WTC11 (cell line): ENCODE data around the gene GSTM2. TPM values are rescaled to one million over a fixed set of nuclear protein-coding genes. Genes with fewer than 3 reads are reported as not detected.
A peak's percentile ranks its signal among the peaks of the same experiment; 100 is the strongest.

Source experiments
- ATAC-seq: fragments of 200-7000 bp; cut with Tn5 transposase; 2 replicates; pipeline ENCODE4 v1.10.0; 2021; ENCODE audit warnings: mild to moderate bottlenecking, moderate library complexity
- CTCF ChIA-PET: fragments of 300-600 bp; sonication (Branson Sonifier 250); formaldehyde crosslinking; loops from one replicate; lab custom pipeline; 2021; ENCODE audit warnings: antibody characterized with exemption; lab: Charles Lee
- POLR2A ChIA-PET: fragments of 350-600 bp; sonication (Branson Sonifier 250); formaldehyde crosslinking; loops from one replicate; lab custom pipeline; 2021; ENCODE audit warnings: antibody characterized with exemption; lab: Charles Lee
- DNase-seq: peaks from one replicate; pipeline ENCODE4 v3.0.0; 2021; ENCODE audit warnings: low spot score
- H3K27ac Mint-ChIP-seq: 2 replicates; pipeline ENCODE4 v1.8.0; 2021; ENCODE audit warnings: mixed read lengths
- H3K27me3 Mint-ChIP-seq: 2 replicates; pipeline ENCODE4 v1.8.0; 2021; ENCODE audit warnings: low read depth, mild to moderate bottlenecking, moderate library complexity, mixed read lengths
- H3K36me3 Mint-ChIP-seq: 2 replicates; pipeline ENCODE4 v1.8.0; 2021; ENCODE audit warnings: mixed read lengths
- H3K4me1 Mint-ChIP-seq: 2 replicates; pipeline ENCODE4 v1.8.0; 2022; ENCODE audit warnings: mixed read lengths
- H3K4me3 Mint-ChIP-seq: 2 replicates; pipeline ENCODE4 v1.8.0; 2021; ENCODE audit warnings: mild to moderate bottlenecking, moderate library complexity, mixed read lengths
- H3K9me3 Mint-ChIP-seq: 2 replicates; pipeline ENCODE4 v1.8.0; 2021; ENCODE audit warnings: mixed read lengths
- AFF4 ChIP-seq: sonication (generic); formaldehyde crosslinking; IDR thresholded peaks from 2 replicates; pipeline ENCODE4 v1.8.1; 2023; ENCODE audit warnings: mild to moderate bottlenecking, missing genetic modification reagents, borderline replicate concordance
- CBFB ChIP-seq: sonication (generic); formaldehyde crosslinking; IDR thresholded peaks from 2 replicates; pipeline ENCODE4 v1.8.1; 2022; ENCODE audit warnings: mild to moderate bottlenecking, low read depth, missing genetic modification reagents
- CTCF ChIP-seq: fragments of 200-600 bp; IDR thresholded peaks from 2 replicates; pipeline ENCODE4 v1.8.0; 2022; ENCODE audit warnings: antibody characterized with exemption
- E2F4 ChIP-seq: sonication (generic); formaldehyde crosslinking; IDR thresholded peaks from 2 replicates; pipeline ENCODE4 v1.8.1; 2022; ENCODE audit warnings: low read depth, mild to moderate bottlenecking, moderate library complexity, missing genetic modification reagents, borderline replicate concordance
- FOXK1 ChIP-seq: sonication (generic); formaldehyde crosslinking; IDR thresholded peaks from 2 replicates; pipeline ENCODE4 v1.8.0; 2022; ENCODE audit warnings: mild to moderate bottlenecking, moderate library complexity, missing genetic modification reagents
- FOXP1 ChIP-seq: sonication (generic); formaldehyde crosslinking; IDR thresholded peaks from 2 replicates; pipeline ENCODE4 v1.8.0; 2022; ENCODE audit warnings: missing genetic modification reagents, mild to moderate bottlenecking, moderate library complexity, borderline replicate concordance
- GRHL2 ChIP-seq: fragments of 250-450 bp; sonication (Bioruptor Pico); IDR thresholded peaks from 2 replicates; pipeline ENCODE4 v1.8.0; 2022; ENCODE audit warnings: mild to moderate bottlenecking, moderate library complexity; ENCODE audit not compliant: insufficient replicate concordance, severe bottlenecking
- JAZF1 ChIP-seq: fragments of 250-450 bp; sonication (Bioruptor Pico); IDR thresholded peaks from 2 replicates; pipeline ENCODE4 v1.9.0; 2021; ENCODE audit warnings: moderate library complexity, mild to moderate bottlenecking, inconsistent platforms
- NFE2L1 ChIP-seq: sonication (generic); formaldehyde crosslinking; IDR thresholded peaks from 2 replicates; pipeline ENCODE4 v1.8.1; 2023; ENCODE audit warnings: missing genetic modification reagents
- RELA ChIP-seq: sonication (generic); formaldehyde crosslinking; IDR thresholded peaks from 2 replicates; pipeline ENCODE4 v1.8.1; 2022; ENCODE audit warnings: missing genetic modification reagents, mild to moderate bottlenecking, borderline replicate concordance
- SMAD4 ChIP-seq: sonication (generic); formaldehyde crosslinking; IDR thresholded peaks from 2 replicates; pipeline ENCODE4 v1.8.0; 2022; ENCODE audit warnings: mild to moderate bottlenecking, missing genetic modification reagents
- ZNF219 ChIP-seq: sonication (generic); formaldehyde crosslinking; IDR thresholded peaks from 2 replicates; pipeline ENCODE4 v1.8.0; 2023; ENCODE audit warnings: missing genetic modification reagents, mild to moderate bottlenecking, borderline replicate concordance
- ZNF263 ChIP-seq: sonication (generic); formaldehyde crosslinking; IDR thresholded peaks from 2 replicates; pipeline ENCODE4 v1.8.1; 2022; ENCODE audit warnings: low read depth, mild to moderate bottlenecking, moderate library complexity, missing genetic modification reagents
- ZNF281 ChIP-seq: sonication (generic); formaldehyde crosslinking; IDR thresholded peaks from 2 replicates; pipeline ENCODE4 v1.8.0; 2023; ENCODE audit warnings: mild to moderate bottlenecking, missing genetic modification reagents
- total RNA-seq: library from RNA; stranded (reverse); gene quantifications from 3 replicates; pipeline ENCODE4 v1.2.3, GENCODE V29; 2021

The GSTM2 gene
- total RNA-seq, 1 experiment from 2014 or later: 12.9 TPM

GRCh38 chr1:109632671-109633346, 35.0 kb upstream of the GSTM2 start:
- Mint-ChIP-seq H3K9me3 (no peaks in the 10 kb centered on the region), H3K4me1 (peaks cover 25% of the 10 kb centered on the region), H3K36me3 (peaks cover 24% of the 10 kb centered on the region), H3K27ac (no peak overlapping the region), H3K27me3 (no peaks in the 10 kb centered on the region), H3K4me3 (no peak overlapping the region)
- ChIA-PET CTCF (interaction anchor here (2.9 to 4.6 kb wide), 2 partner anchors 7 to 89 kb away, joined by 80 to 100 read pairs; partner anchors contain the start of gene GPR61), POLR2A (no interaction called here)
- ATAC-seq: no peak
- TF ChIP-seq SMAD4 (no peak), FOXP1 (no peak), CBFB (no peak), RELA (CRISPR knock-in tag) (no peak), ZNF219 (CRISPR knock-in tag) (no peak), ZNF263 (no peak), CTCF (no peak), FOXK1 (CRISPR knock-in tag) (no peak)
- DNase-seq: no peak

- H3K4me3 Mint-ChIP-seq: no peak overlapping the region
- POLR2A ChIA-PET: no interaction called here
- peaks cover 16% of the 10 kb centered on the region for H3K36me3 Mint-ChIP-seq
- ATAC-seq: no peak
- H3K9me3 Mint-ChIP-seq: no peaks in the 10 kb centered on the region
- peaks cover 25% of the 10 kb centered on the region for H3K4me1 Mint-ChIP-seq
- H3K27ac Mint-ChIP-seq: 0 out of 2 replicates have a peak overlapping the region, but pooled peaks have one; percentile 84
- no peak for TF ChIP-seq E2F4 (CRISPR knock-in tag)
- no peak for TF ChIP-seq JAZF1 (CRISPR knock-in tag)
- no peak for TF ChIP-seq ZNF281
- TF ChIP-seq AFF4 (CRISPR knock-in tag): no peak
- TF ChIP-seq ZNF219 (CRISPR knock-in tag): no peak
- TF ChIP-seq GRHL2 (CRISPR knock-in tag): no peak
- TF ChIP-seq NFE2L1 (CRISPR knock-in tag): no peak
- TF ChIP-seq, all 79 proteins: peak for 0
- no peak for DNase-seq
- CTCF ChIA-PET: interaction anchor here (1.2 kb wide), 1 partner anchor 88 kb away, joined by 7 read pairs; no protein-coding TSS in a partner anchor
- no peaks in the 10 kb centered on the region for H3K27me3 Mint-ChIP-seq
These were observed 33.6 kb upstream of the GSTM2 start for GRCh38 chr1:109634292-109634691.
